HepG2 (cell line): ENCODE measurements around the gene HS3ST3B1. TPM values are rescaled to one million over a fixed set of nuclear protein-coding genes. Genes with fewer than 3 reads are reported as not detected.
A peak's percentile ranks its signal among the peaks of the same experiment; 100 is the strongest.

Experiments
- ATAC-seq: fragments of 200-7000 bp; cut with Tn5 transposase; 3 replicates; pipeline ENCODE4 v1.9.1; 2020; ENCODE audit warnings: mild to moderate bottlenecking, moderate library complexity
- BruUV-seq: library from RNA; stranded (reverse); fragments of 400-500 nt; replicated peaks from 2 replicates; lab custom pipeline; 2021; lab: Mats Ljungman, UMichigan
- CTCF ChIA-PET: fragments of 300-600 bp; formaldehyde crosslinking; extraction: SDS; loops from one replicate; lab custom pipeline; 2021; ENCODE audit warnings: low total read pairs, inconsistent platforms, low intra/inter-chr PET ratio; lab: Yijun Ruan, JAX
- POLR2A ChIA-PET: fragments of 350-600 bp; sonication (Branson Sonifier 250); formaldehyde crosslinking; loops from one replicate; lab custom pipeline; 2020; ENCODE audit warnings: antibody characterized with exemption, inconsistent platforms; lab: Yijun Ruan, JAX
- DNase-seq: peaks from one replicate; pipeline ENCODE4 v3.0.0-alpha.2; 2015; ENCODE audit warnings: low spot score
- FAIRE-seq: peaks from 3 replicates; lab custom pipeline; 2011; peaks lifted over from hg19 to GRCh38; lab: Jason Lieb, UNC
- H2AFZ ChIP-seq: one replicate; pipeline ENCODE4 v1.6.1; 2011; ENCODE audit warnings: low read length, inconsistent platforms
- H3K27ac ChIP-seq: fragments of 300-600 bp; 3 replicates; pipeline ENCODE4 v1.8.0; 2011; ENCODE audit warnings: mixed run types, mild to moderate bottlenecking, mixed read lengths, low read length, inconsistent platforms; ENCODE audit not compliant: insufficient read depth; ENCODE audit errors: extremely low read length
- H3K27me3 ChIP-seq, 2 experiments: fragments of 200-600 bp in 1 of 2; 2 replicates in 1 of 2; 3 replicates in 1 of 2; pipeline versions ENCODE4 v1.6.0 to v1.8.0; 2011; ENCODE audit warnings: low read length in 2 of 2, mild to moderate bottlenecking in 2 of 2, moderate library complexity in 2 of 2, inconsistent platforms in 1 of 2; ENCODE audit not compliant: insufficient read depth in 2 of 2, control insufficient read depth in 1 of 2
- H3K36me3 ChIP-seq, 2 experiments: fragments of 200-600 bp in 1 of 2; replicated peaks in 1 of 2; 2 replicates in 1 of 2; 3 replicates in 1 of 2; pipeline versions ENCODE4 v1.5.1 to v1.8.0; 2011; ENCODE audit warnings: low read length in 2 of 2, inconsistent platforms in 1 of 2; ENCODE audit not compliant: insufficient read depth in 2 of 2, control insufficient read depth in 1 of 2
- H3K4me1 ChIP-seq: 2 replicates; pipeline ENCODE4 v1.5.1; 2012; ENCODE audit warnings: low read length, inconsistent platforms; ENCODE audit not compliant: insufficient read depth
- H3K4me2 ChIP-seq: 2 replicates; pipeline ENCODE4 v1.6.0; 2011; ENCODE audit warnings: low read depth, low read length, inconsistent platforms
- H3K4me3 ChIP-seq, 3 experiments: fragments of 200-600 bp in 1 of 3; sonication (generic), shearing (Covaris generic) in 1 of 3; replicated peaks in 1 of 3; 2 replicates each; pipeline ENCODE4 v1.5.1; 2011 to 2016; ENCODE audit warnings: low read length in 3 of 3, inconsistent platforms in 2 of 3, low read depth in 2 of 3, mild to moderate bottlenecking in 2 of 3, control low read depth in 1 of 3, mixed read lengths in 1 of 3; ENCODE audit not compliant: insufficient read depth in 1 of 3
- H3K79me2 ChIP-seq: one replicate; pipeline ENCODE4 v1.6.1; 2011; ENCODE audit warnings: low read length, inconsistent platforms; ENCODE audit not compliant: insufficient read depth
- H3K9ac ChIP-seq: 2 replicates; pipeline ENCODE4 v1.6.0; 2011; ENCODE audit warnings: mild to moderate bottlenecking, low read depth, low read length, inconsistent platforms; ENCODE audit not compliant: insufficient read depth
- H3K9me3 ChIP-seq: 2 replicates; pipeline ENCODE4 v1.5.1; 2012; ENCODE audit warnings: mild to moderate bottlenecking, low read length
- H4K20me1 ChIP-seq: 2 replicates; pipeline ENCODE4 v1.6.0; 2011; ENCODE audit warnings: inconsistent platforms, mild to moderate bottlenecking, low read length, moderate library complexity; ENCODE audit not compliant: insufficient read depth
- AGO2 ChIP-seq: fragments of 200-400 bp; formaldehyde crosslinking; optimal IDR thresholded peaks from 2 replicates; pipeline ENCODE3; 2017; ENCODE audit warnings: mild to moderate bottlenecking, low read depth, low read length, moderate library complexity
- E2F2 ChIP-seq: sonication (generic); formaldehyde crosslinking; IDR thresholded peaks from 2 replicates; pipeline ENCODE4 v1.4.0; 2020; ENCODE audit warnings: missing genetic modification reagents, borderline replicate concordance
- HNF4A ChIP-seq: sonication (generic); formaldehyde crosslinking; IDR thresholded peaks from 2 replicates; pipeline ENCODE4 v1.4.0; 2020; ENCODE audit warnings: missing genetic modification reagents
- KLF11 ChIP-seq: IDR thresholded peaks from 2 replicates; pipeline ENCODE4 v1.6.1; 2016; ENCODE audit warnings: missing compliant biosample characterization
- MBNL3 ChIP-seq: fragments of 250-450 bp; sonication (Bioruptor Pico); conservative IDR thresholded peaks from 2 replicates; pipeline ENCODE4 v1.8.0; 2022; ENCODE audit warnings: mild to moderate bottlenecking, inconsistent platforms
- MTF1 ChIP-seq: sonication (generic); formaldehyde crosslinking; IDR thresholded peaks from 2 replicates; pipeline ENCODE4 v1.5.0; 2020; ENCODE audit warnings: missing genetic modification reagents
- MYPOP ChIP-seq: sonication (generic); formaldehyde crosslinking; IDR thresholded peaks from 2 replicates; pipeline ENCODE4 v1.8.1; 2023; ENCODE audit warnings: mild to moderate bottlenecking, moderate library complexity, missing genetic modification reagents
- NR2C2 ChIP-seq: sonication (generic); formaldehyde crosslinking; IDR thresholded peaks from 2 replicates; pipeline ENCODE4 v1.4.0; 2020; ENCODE audit warnings: missing genetic modification reagents, mild to moderate bottlenecking, moderate library complexity, borderline replicate concordance
- PHF21A ChIP-seq: sonication (generic); formaldehyde crosslinking; IDR thresholded peaks from 2 replicates; pipeline ENCODE4 v1.5.0; 2020; ENCODE audit warnings: mild to moderate bottlenecking, missing genetic modification reagents
- SALL2 ChIP-seq: sonication (generic); formaldehyde crosslinking; IDR thresholded peaks from 2 replicates; pipeline ENCODE4 v1.8.1; 2023; ENCODE audit warnings: mild to moderate bottlenecking, missing genetic modification reagents, inconsistent platforms
- SIX1 ChIP-seq: sonication (generic); formaldehyde crosslinking; IDR thresholded peaks from 2 replicates; pipeline ENCODE4 v1.4.0; 2020; ENCODE audit warnings: missing genetic modification reagents, borderline replicate concordance
- SOX5 ChIP-seq: IDR thresholded peaks from 2 replicates; pipeline ENCODE4 v1.6.1; 2016; ENCODE audit warnings: borderline replicate concordance
- SOX6 ChIP-seq, 2 experiments: fragments of 450-650 bp in 1 of 2; sonication (generic) in 1 of 2; formaldehyde crosslinking in 1 of 2; IDR thresholded peaks; 2 replicates each; pipeline versions ENCODE4 v1.4.0 to v1.6.1; 2017 to 2020; ENCODE audit warnings: antibody characterized with exemption in 1 of 2, mild to moderate bottlenecking in 1 of 2, missing genetic modification reagents in 1 of 2
- SRSF1 ChIP-seq: fragments of 200-400 bp; formaldehyde crosslinking; optimal IDR thresholded peaks from 2 replicates; pipeline ENCODE3; 2017; ENCODE audit warnings: mild to moderate bottlenecking, low read depth, low read length, moderate library complexity
- ZBTB34 ChIP-seq: sonication (generic); formaldehyde crosslinking; IDR thresholded peaks from 2 replicates; pipeline ENCODE4 v1.8.0; 2022; ENCODE audit warnings: mild to moderate bottlenecking, missing genetic modification reagents
- ZKSCAN8 ChIP-seq: IDR thresholded peaks from 2 replicates; pipeline ENCODE4 v1.6.1; 2016; ENCODE audit warnings: borderline replicate concordance, missing genetic modification reagents, missing compliant biosample characterization
- ZNF354B ChIP-seq: sonication (generic); formaldehyde crosslinking; IDR thresholded peaks from 2 replicates; pipeline ENCODE4 v1.8.0; 2022; ENCODE audit warnings: mild to moderate bottlenecking, missing genetic modification reagents
- ZNF720 ChIP-seq: sonication (generic); formaldehyde crosslinking; IDR thresholded peaks from 2 replicates; pipeline ENCODE4 v1.4.0; 2020; ENCODE audit warnings: missing genetic modification reagents
- WGBS: methylation state at CpG from one replicate; pipeline ENCODE4 v1.1.6; 2017; ENCODE audit warnings: low lambda C conversion rate; 5-methylcytosine and 5-hydroxymethylcytosine counted together
- in situ Hi-C: cut with HindIII; loops from 2 replicates; pipeline ENCODE4 v1.10.0; 2017; ENCODE audit warnings: low pct_unique_long_range_greater_than_20kb; ENCODE audit not compliant: extremely low pct_ligation_motif_present
- intact Hi-C: fragments of 100-400 bp; cut with micrococcal nuclease; formaldehyde crosslinking; loops from one replicate; pipeline ENCODE4 v1.10.0; 2022; ENCODE audit not compliant: unreplicated experiment
- polyA plus RNA-seq, 8 experiments: library from polyadenylated mRNA; depleted of rRNA in 3 of 8; stranded (reverse) in 7 of 8; unstranded in 1 of 8; fragments of >200 nt; fragmentation: Illumina TruSeq in 4 of 8; extraction: Trizol in 4 of 8; gene quantifications; 2 replicates each; pipeline versions ENCODE4 v1.2.1 to v1.2.3, GENCODE V29; 2011 to 2016; ENCODE audit warnings: low read depth in 4 of 8, missing spikeins in 1 of 8, mixed read lengths in 1 of 8; ENCODE audit not compliant: insufficient read depth in 1 of 8
- total RNA-seq, 5 experiments: library from RNA; depleted of rRNA; stranded (reverse); fragments of >200 nt; fragmentation: Illumina TruSeq; extraction: Trizol; gene quantifications; 2 replicates each; pipeline ENCODE4 v1.2.3, GENCODE V29; 2016; ENCODE audit warnings: low read depth in 1 of 5
- TF ChIP-seq, protein P1 (sequence below): sonication (generic); formaldehyde crosslinking; IDR thresholded peaks from 2 replicates; pipeline ENCODE4 v1.5.1; 2020; ENCODE audit warnings: mild to moderate bottlenecking, missing genetic modification reagents, borderline replicate concordance
- TF ChIP-seq, protein P2 (sequence below): sonication (generic); IDR thresholded peaks from 2 replicates; pipeline ENCODE4 v1.6.1; 2016; ENCODE audit warnings: low read depth, borderline replicate concordance

The HS3ST3B1 gene
- total and polyA plus RNA-seq, 2 of the 13 experiments (the other 11 are each of a cell fraction or from before 2014, with no cell fraction given) = 15.7 to 39.5 TPM

DNA sequence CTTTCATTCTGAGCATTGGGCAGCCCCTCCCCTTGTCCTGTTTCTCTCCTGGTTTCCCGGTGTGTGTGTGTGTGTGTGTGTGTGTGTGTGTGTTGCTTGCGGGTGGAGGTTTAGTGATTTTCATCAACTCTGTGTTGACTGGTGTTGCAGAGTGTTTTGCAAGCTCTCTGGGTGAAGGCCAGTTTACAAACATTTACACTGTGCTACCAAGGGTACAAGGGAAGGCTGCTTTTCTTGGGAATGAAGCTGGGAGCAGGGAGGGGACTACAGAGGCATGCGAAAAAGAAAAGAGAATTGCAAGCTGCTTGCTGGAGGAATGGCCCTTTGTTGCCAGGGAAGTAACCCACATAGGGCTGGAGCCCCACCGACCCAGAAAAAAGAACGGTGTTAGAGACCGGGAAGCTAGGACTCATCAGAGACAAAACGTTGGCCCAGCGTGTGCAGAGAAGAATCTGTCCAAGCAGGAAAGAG is 29.6 kb downstream of the HS3ST3B1 start:
- POLR2A ChIA-PET = interaction anchor here (0.6 to 2.0 kb wide), 6 partner anchors 9 to 48 kb away, joined by 3 to 30 read pairs (median 4); partner anchors contain the start of gene HS3ST3B1
- H3K9me3 ChIP-seq = no peaks in the 10 kb centered on the region
- H3K36me3 ChIP-seq = peaks cover 0 to 20% of the 10 kb centered on the region in 2 experiments; a peak in 3 of 5 replicates
- H3K4me2 ChIP-seq = peak overlapping the region; percentile 34
- no peaks in the 10 kb centered on the region for H3K27me3 ChIP-seq
- 69% methylated on average over 7 of the region's 8 CpGs for WGBS
- BruUV-seq = no TSS peak
- peaks cover 31% of the 10 kb centered on the region for H4K20me1 ChIP-seq
- intact Hi-C loops (no loop called here), in situ Hi-C loops (no loop called here)
- CTCF ChIA-PET = no interaction called here
- peak overlapping the region; percentile 71 for H3K27ac ChIP-seq
- ATAC-seq (peak; percentile 76), FAIRE-seq (peak; percentile 30), DNase-seq (peak; percentile 65)
- peaks cover 96% of the 10 kb centered on the region for H3K79me2 ChIP-seq
- H2AFZ ChIP-seq = no peak overlapping the region
- no peak overlapping the region for H3K4me3 ChIP-seq
- peaks cover 90% of the 10 kb centered on the region for H3K4me1 ChIP-seq
- H3K9ac ChIP-seq = peak overlapping the region; percentile 30; the same call in 1 of the 2 replicates
- no peak for TF ChIP-seq ZNF354B (CRISPR knock-in tag)
- no peak for TF ChIP-seq ZNF720 (CRISPR knock-in tag)
- TF ChIP-seq E2F2 (CRISPR knock-in tag) = no peak
- TF ChIP-seq SOX6 (IDR thresholded peaks at IDR 0.05) = no peak
- peak; percentile 62 for TF ChIP-seq SOX6 (CRISPR knock-in tag; IDR thresholded peaks at IDR 0.05)
- TF ChIP-seq MBNL3 = no peak
- no peak for TF ChIP-seq MYPOP
- TF ChIP-seq NR2C2 (CRISPR knock-in tag) = peak; percentile 59; the same call in 1 of the 2 replicates
- no peak for TF ChIP-seq SALL2
- TF ChIP-seq SOX5 = peak; percentile 12; the same call in 1 of the 2 replicates
- 0 out of 2 replicates have a peak, but pooled peaks have one; percentile 17 for TF ChIP-seq PHF21A (CRISPR knock-in tag)
- no peak for TF ChIP-seq KLF11
- no peak for TF ChIP-seq ZBTB34 (CRISPR knock-in tag)
- no peak for TF ChIP-seq SRSF1
- no peak for TF ChIP-seq HNF4A (CRISPR knock-in tag)
- no peak for TF ChIP-seq ZKSCAN8 (CRISPR knock-in tag)
- no peak for TF ChIP-seq AGO2
- TF ChIP-seq, protein P1, sequence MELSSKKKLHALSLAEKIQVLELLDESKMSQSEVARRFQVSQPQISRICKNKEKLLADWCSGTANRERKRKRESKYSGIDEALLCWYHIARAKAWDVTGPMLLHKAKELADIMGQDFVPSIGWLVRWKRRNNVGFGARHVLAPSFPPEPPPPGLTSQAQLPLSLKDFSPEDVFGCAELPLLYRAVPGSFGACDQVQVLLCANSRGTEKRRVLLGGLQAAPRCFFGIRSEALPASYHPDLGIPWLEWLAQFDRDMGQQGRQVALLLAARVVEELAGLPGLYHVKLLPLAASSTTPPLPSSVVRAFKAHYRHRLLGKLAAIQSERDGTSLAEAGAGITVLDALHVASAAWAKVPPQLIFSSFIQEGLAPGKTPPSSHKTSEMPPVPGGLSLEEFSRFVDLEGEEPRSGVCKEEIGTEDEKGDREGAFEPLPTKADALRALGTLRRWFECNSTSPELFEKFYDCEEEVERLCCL (CRISPR knock-in tag) = no peak
- TF ChIP-seq, protein P2, sequence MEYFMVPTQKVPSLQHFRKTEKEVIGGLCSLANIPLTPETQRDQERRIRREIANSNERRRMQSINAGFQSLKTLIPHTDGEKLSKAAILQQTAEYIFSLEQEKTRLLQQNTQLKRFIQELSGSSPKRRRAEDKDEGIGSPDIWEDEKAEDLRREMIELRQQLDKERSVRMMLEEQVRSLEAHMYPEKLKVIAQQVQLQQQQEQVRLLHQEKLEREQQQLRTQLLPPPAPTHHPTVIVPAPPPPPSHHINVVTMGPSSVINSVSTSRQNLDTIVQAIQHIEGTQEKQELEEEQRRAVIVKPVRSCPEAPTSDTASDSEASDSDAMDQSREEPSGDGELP = no peak
- TF ChIP-seq MTF1 (CRISPR knock-in tag) = no peak
- TF ChIP-seq SIX1 (CRISPR knock-in tag) = no peak
